Measurements from ENCODE around the gene SP100. TPM values are rescaled to one million over a fixed set of nuclear protein-coding genes. Genes with fewer than 3 reads are reported as not detected.

Gene SP100
- total and polyA plus RNA-seq, 9 donors, result 63.1 to 89.6 (median 75.0) TPM

DNA sequence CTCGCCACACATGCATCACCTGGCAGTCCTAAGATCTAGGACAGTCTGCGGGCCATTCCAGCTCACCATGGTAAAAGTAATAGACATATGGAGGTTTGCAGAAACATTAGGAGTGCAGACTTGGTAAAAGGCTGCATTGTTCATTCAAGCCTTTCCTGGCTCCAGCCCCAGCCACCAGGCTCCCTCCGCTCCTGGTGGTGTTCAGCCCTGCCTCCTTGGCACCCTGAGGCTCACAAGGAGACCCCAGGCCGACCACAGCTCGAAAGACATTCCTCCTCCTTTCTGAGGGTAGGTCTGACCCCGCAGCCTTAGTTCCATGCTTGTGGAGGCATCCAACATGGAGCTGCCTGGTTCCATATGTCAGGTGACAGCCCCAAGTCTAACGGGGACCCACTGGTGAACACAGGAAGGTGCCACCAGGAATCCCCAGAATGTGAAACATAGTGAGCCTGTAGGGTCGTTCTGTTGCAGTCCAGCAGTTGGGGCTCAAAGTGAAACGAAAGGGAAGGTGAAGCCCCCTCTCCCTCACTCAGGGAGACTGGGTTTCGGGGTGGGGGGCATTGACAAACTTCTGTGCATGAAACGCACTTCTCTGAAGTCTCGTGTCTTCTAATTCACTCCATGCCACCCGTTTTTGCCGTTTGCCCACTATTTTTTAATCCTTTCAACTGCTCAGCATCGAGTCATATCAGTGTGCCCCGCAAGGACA lies 5.0 kb upstream of the SP100 start:
- peak overlapping the region; percentile 76 to 92 for H3K27ac ChIP-seq
- intact Hi-C loops (cut with DNase I), result no loop called here
- H3K4me3 ChIP-seq, result peak overlapping the region; percentile 61
- TF ChIP-seq EP300 (IDR thresholded peaks at IDR 0.05) (no peak), POLR2A (IDR thresholded peaks at IDR 0.05) (no peak)
- WGBS, 3 donors, result 24 to 31% (median 25%) methylated on average over 16 of the region's 16 CpGs
- no peak for DNase-seq
- H3K36me3 ChIP-seq, result no peaks in the 10 kb centered on the region
- peaks cover 5% of the 10 kb centered on the region for H3K4me1 ChIP-seq (ENCODE audit: insufficient read depth)
- no peaks in the 10 kb centered on the region for H3K27me3 ChIP-seq
- H3K9me3 ChIP-seq, result no peaks in the 10 kb centered on the region

DNA sequence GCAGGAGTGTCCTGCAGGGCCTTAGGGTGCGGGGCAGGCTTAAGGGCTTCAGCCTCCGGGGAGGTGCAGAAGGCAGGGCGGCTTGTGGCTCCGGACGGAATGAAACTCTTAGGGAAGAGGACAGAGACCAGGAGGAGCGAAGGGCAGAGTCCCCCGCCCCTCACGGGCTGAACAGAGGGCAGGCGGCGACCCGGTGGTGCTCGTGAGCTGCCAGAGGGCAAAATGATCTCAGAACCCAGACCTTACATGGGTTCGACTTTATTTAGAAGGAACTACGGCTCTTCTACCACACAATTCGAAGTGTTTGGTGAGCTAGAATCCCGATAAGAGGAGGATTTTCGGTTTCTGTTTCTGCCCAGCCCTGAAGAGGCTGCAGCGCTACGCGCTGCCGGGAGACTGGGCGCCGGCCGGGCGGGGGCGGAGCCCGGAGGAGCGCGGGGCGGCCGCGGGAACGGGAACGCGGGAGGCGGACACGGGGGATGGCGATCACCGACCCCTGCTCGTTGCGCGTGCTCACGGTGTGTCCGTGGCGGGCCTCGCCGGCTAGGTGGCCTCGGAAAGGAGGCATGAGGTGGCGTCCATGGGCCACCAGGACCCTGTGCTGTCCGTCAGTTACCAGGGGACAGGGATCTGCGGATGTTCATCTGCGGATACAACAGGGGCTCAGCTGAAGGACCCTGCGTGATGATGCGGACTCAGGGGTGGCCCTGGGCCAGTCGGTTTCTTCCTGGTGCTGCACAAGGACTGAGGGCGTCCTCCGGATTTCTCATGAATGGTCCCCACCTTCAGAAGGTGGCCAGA lies 4.2 kb upstream of the SP100 start:
- 0 to 2% (median 1%) methylated on average over 44 to 57 of the region's 57 CpGs for WGBS, 3 donors
- H3K27me3 ChIP-seq, result no peaks in the 10 kb centered on the region
- H3K27ac ChIP-seq, result peak overlapping the region; percentile 76 to 92
- no peaks in the 10 kb centered on the region for H3K9me3 ChIP-seq
- intact Hi-C loops (cut with DNase I), result no loop called here
- H3K36me3 ChIP-seq, result no peaks in the 10 kb centered on the region
- no peak for TF ChIP-seq EP300 (IDR thresholded peaks at IDR 0.05)
- TF ChIP-seq POLR2A (IDR thresholded peaks at IDR 0.05), result no peak
- TF ChIP-seq, protein P1, sequence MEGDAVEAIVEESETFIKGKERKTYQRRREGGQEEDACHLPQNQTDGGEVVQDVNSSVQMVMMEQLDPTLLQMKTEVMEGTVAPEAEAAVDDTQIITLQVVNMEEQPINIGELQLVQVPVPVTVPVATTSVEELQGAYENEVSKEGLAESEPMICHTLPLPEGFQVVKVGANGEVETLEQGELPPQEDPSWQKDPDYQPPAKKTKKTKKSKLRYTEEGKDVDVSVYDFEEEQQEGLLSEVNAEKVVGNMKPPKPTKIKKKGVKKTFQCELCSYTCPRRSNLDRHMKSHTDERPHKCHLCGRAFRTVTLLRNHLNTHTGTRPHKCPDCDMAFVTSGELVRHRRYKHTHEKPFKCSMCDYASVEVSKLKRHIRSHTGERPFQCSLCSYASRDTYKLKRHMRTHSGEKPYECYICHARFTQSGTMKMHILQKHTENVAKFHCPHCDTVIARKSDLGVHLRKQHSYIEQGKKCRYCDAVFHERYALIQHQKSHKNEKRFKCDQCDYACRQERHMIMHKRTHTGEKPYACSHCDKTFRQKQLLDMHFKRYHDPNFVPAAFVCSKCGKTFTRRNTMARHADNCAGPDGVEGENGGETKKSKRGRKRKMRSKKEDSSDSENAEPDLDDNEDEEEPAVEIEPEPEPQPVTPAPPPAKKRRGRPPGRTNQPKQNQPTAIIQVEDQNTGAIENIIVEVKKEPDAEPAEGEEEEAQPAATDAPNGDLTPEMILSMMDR (IDR thresholded peaks at IDR 0.05), result no peak
- H3K4me3 ChIP-seq, result peak overlapping the region; percentile 61
- H3K4me1 ChIP-seq (ENCODE audit: insufficient read depth), result peaks cover 5% of the 10 kb centered on the region
- DNase-seq, result peak; percentile 57 to 78 (median 67)

DNA sequence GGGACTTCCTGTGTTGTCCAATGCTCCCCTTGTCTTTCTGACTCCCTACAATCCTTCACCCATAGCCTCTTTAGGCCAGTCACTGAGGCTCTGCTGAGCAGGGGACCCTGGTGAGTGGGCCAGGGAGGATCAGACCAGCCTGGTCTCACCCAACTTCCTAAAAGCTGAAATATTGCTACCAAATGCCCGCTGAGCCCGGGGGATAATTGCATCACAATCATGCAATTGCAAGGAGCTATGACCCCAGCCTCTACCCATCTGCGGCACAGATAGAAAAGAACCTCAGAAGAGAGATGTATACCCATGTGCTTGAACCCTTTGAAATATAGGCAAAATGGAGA lies 3.7 kb upstream of the SP100 start:
- no peak for DNase-seq

DNA sequence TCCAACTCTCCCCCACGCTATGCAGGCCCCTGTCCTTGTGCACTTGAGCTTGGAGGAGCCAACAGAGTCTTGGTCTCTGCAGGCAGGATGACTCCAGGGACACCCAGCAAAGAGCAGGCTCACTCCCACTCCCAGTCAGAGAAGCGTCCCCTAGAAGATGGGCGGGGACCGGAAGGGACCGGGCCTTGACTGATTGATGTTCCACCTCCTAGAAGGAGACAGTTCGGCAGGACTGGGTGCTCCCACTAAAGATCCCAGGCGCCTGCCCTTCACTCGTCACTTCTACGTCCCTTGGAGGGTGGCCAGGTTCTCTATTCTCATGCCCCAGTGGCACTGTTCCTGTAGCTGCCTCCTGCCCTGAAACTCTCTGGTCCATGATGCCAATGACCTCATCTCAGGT lies 3.2 kb upstream of the SP100 start:
- H3K27ac ChIP-seq, result no peak overlapping the region
- H3K4me1 ChIP-seq (ENCODE audit: insufficient read depth), result peaks cover 5% of the 10 kb centered on the region
- TF ChIP-seq EP300 (IDR thresholded peaks at IDR 0.05) (no peak), POLR2A (IDR thresholded peaks at IDR 0.05) (no peak)
- TF ChIP-seq, protein P1 (IDR thresholded peaks at IDR 0.05), result no peak
- no peak for DNase-seq
- H3K36me3 ChIP-seq, result no peaks in the 10 kb centered on the region
- no peak overlapping the region for H3K4me3 ChIP-seq
- H3K9me3 ChIP-seq, result no peaks in the 10 kb centered on the region
- intact Hi-C loops (cut with DNase I), result no loop called here
- H3K27me3 ChIP-seq, result no peaks in the 10 kb centered on the region
- 89 to 95% (median 95%) methylated on average over 9 of the region's 9 CpGs for WGBS, 3 donors

More for the DNA sequence above, 3.7 kb upstream of the SP100 start:
- TF ChIP-seq POLR2A (IDR thresholded peaks at IDR 0.05), result no peak
- TF ChIP-seq, protein P1 (IDR thresholded peaks at IDR 0.05), result no peak
- TF ChIP-seq EP300 (IDR thresholded peaks at IDR 0.05), result no peak
- peaks cover 5% of the 10 kb centered on the region for H3K4me1 ChIP-seq (ENCODE audit: insufficient read depth)
- H3K4me3 ChIP-seq, result peak overlapping the region; percentile 61
- no peaks in the 10 kb centered on the region for H3K27me3 ChIP-seq
- no peaks in the 10 kb centered on the region for H3K9me3 ChIP-seq
- 96 to 98% (median 97%) methylated on average over 3 of the region's 3 CpGs for WGBS, 3 donors
- peak overlapping the region in 1 of 2 donors; percentile 92 for H3K27ac ChIP-seq
- no peaks in the 10 kb centered on the region for H3K36me3 ChIP-seq
- intact Hi-C loops (cut with DNase I), result no loop called here

DNA sequence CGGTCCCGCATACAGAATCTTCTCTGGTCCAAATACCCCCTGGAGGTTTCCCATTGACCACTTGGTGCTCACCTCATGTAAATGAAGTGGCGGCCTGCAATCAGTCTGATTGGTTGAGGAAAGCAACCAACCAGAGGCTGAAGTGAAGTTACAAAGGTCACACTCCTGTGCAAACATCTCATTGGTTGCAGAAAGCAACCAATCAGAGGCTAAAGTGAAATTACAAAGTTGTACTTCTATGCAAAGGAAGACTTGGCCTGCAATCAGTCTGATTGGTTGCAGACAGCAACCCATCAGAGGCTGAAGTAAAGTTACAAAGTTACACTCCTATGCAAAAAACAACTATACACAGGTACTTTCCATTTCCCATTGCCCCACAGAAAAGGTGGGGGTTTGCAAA lies 2.5 kb upstream of the SP100 start:
- H3K4me1 ChIP-seq (ENCODE audit: insufficient read depth), result peaks cover 5% of the 10 kb centered on the region
- DNase-seq, result no peak
- H3K4me3 ChIP-seq, result no peak overlapping the region
- TF ChIP-seq, protein P1 (IDR thresholded peaks at IDR 0.05), result no peak
- TF ChIP-seq EP300 (IDR thresholded peaks at IDR 0.05) (no peak), POLR2A (IDR thresholded peaks at IDR 0.05) (no peak)
- WGBS, 3 donors, result 96 to 99% (median 97%) methylated on average over 3 of the region's 3 CpGs
- H3K27ac ChIP-seq, result no peak overlapping the region
- no peaks in the 10 kb centered on the region for H3K36me3 ChIP-seq
- no peaks in the 10 kb centered on the region for H3K27me3 ChIP-seq
- intact Hi-C loops (cut with DNase I), result no loop called here
- no peaks in the 10 kb centered on the region for H3K9me3 ChIP-seq
